Ascending aorta (tissue), 2 donors: Measurements from ENCODE around the gene AIFM3. TPM values are rescaled to one million over a fixed set of nuclear protein-coding genes. Genes with fewer than 3 reads are reported as not detected.
"Not testable (repeated sequence)": the region's sequence is repeated elsewhere in the genome, so short reads cannot be mapped to it uniquely, and the experiment has no call there.

ENCODE experiments used
- DNase-seq, 2 donors: peaks; one replicate each; pipeline ENCODE4 v3.0.0-alpha.2; 2019; ENCODE audit warnings: low spot score in 2 of 2
- H3K27ac ChIP-seq, 2 donors: fragments of 200-600 bp; sonication (generic); one replicate each; pipeline ENCODE4 v1.5.1; 2016 to 2017; ENCODE audit warnings: mild to moderate bottlenecking in 1 of 2
- H3K27me3 ChIP-seq: fragments of 200-600 bp; sonication (generic); one replicate; pipeline ENCODE4 v1.5.1; 2017
- H3K36me3 ChIP-seq, 2 donors: fragments of 200-600 bp; sonication (generic); one replicate each; pipeline ENCODE4 v1.5.1; 2016
- H3K4me1 ChIP-seq, 2 donors: fragments of 200-600 bp; sonication (generic); one replicate each; pipeline ENCODE4 v1.5.1; 2016 to 2017; ENCODE audit warnings: mild to moderate bottlenecking in 1 of 2
- H3K4me3 ChIP-seq, 2 donors: fragments of 200-600 bp; sonication (generic); one replicate each; pipeline ENCODE4 v1.5.1; 2016 to 2017; ENCODE audit warnings: mild to moderate bottlenecking in 1 of 2
- H3K9me3 ChIP-seq, 2 donors: fragments of 200-600 bp; sonication (generic); one replicate each; pipeline ENCODE4 v1.5.1; 2016
- CTCF ChIP-seq, 3 experiments: fragments of 200-600 bp in 2 of 3; fragments of 450-650 bp in 1 of 3; sonication (generic) in 2 of 3; IDR thresholded peaks; one replicate each; pipeline ENCODE4 v1.5.1; 2016 to 2019; ENCODE audit warnings: antibody characterized with exemption in 3 of 3, mild to moderate bottlenecking in 1 of 3, moderate library complexity in 1 of 3
- intact Hi-C: fragments of 100-400 bp; cut with DNase I; formaldehyde crosslinking; loops from one replicate; pipeline ENCODE4 v1.15.1; 2023
- total RNA-seq: library from RNA; depleted of rRNA; stranded (reverse); fragments of >200 nt; gene quantifications from one replicate; pipeline ENCODE4 v1.1.0, GENCODE V29; 2016

The AIFM3 gene
- total RNA-seq, 1 donor from 2014 or later, result not detected

GRCh38 chr22:20970939-20971657, 4.0 kb downstream of the AIFM3 start:
- TF ChIP-seq CTCF (IDR thresholded peaks at IDR 0.05), result no peak
- no peak for DNase-seq
- intact Hi-C loops, result no loop called here
- H3K27me3 ChIP-seq, result no peaks in the 10 kb centered on the region
- no peaks in the 10 kb centered on the region for H3K36me3 ChIP-seq
- no peak overlapping the region for H3K27ac ChIP-seq
- no peaks in the 10 kb centered on the region for H3K9me3 ChIP-seq
- no peak overlapping the region for H3K4me3 ChIP-seq
- H3K4me1 ChIP-seq, result no peaks in the 10 kb centered on the region

GRCh38 chr22:20972014-20972694, 5.1 kb downstream of the AIFM3 start:
- H3K4me1 ChIP-seq, H3K36me3 ChIP-seq, H3K27ac ChIP-seq, DNase-seq, H3K4me3 ChIP-seq, intact Hi-C loops, H3K9me3 ChIP-seq, H3K27me3 ChIP-seq: not testable (repeated sequence)

GRCh38 chr22:20972933-20973577, 6.0 kb downstream of the AIFM3 start:
- no peak overlapping the region for H3K27ac ChIP-seq
- no peak for DNase-seq
- no peak for TF ChIP-seq CTCF (IDR thresholded peaks at IDR 0.05)
- intact Hi-C loops, result no loop called here
- H3K9me3 ChIP-seq, result no peaks in the 10 kb centered on the region
- H3K27me3 ChIP-seq, result no peaks in the 10 kb centered on the region
- H3K4me3 ChIP-seq, result no peak overlapping the region
- H3K4me1 ChIP-seq, result no peaks in the 10 kb centered on the region
- H3K36me3 ChIP-seq, result no peaks in the 10 kb centered on the region

GRCh38 chr22:20973634-20974286, 6.7 kb downstream of the AIFM3 start:
- H3K4me1 ChIP-seq, result no peaks in the 10 kb centered on the region
- no peaks in the 10 kb centered on the region for H3K27me3 ChIP-seq
- H3K9me3 ChIP-seq, result no peaks in the 10 kb centered on the region
- DNase-seq, result no peak
- TF ChIP-seq CTCF (IDR thresholded peaks at IDR 0.05), result no peak
- H3K4me3 ChIP-seq, result no peak overlapping the region
- H3K36me3 ChIP-seq, result no peaks in the 10 kb centered on the region
- intact Hi-C loops, result no loop called here
- no peak overlapping the region for H3K27ac ChIP-seq

GRCh38 chr22:20974336-20974955, 7.4 kb downstream of the AIFM3 start:
- Histone ChIP-seq H3K27ac (no peak overlapping the region), H3K4me1 (no peaks in the 10 kb centered on the region), H3K36me3 (no peaks in the 10 kb centered on the region), H3K9me3 (no peaks in the 10 kb centered on the region), H3K27me3 (no peaks in the 10 kb centered on the region), H3K4me3 (no peak overlapping the region)
- DNase-seq, result no peak
- TF ChIP-seq CTCF (IDR thresholded peaks at IDR 0.05), result no peak
- intact Hi-C loops, result no loop called here
